ENCODE results near the gene TBATA.

Gene TBATA

DNA sequence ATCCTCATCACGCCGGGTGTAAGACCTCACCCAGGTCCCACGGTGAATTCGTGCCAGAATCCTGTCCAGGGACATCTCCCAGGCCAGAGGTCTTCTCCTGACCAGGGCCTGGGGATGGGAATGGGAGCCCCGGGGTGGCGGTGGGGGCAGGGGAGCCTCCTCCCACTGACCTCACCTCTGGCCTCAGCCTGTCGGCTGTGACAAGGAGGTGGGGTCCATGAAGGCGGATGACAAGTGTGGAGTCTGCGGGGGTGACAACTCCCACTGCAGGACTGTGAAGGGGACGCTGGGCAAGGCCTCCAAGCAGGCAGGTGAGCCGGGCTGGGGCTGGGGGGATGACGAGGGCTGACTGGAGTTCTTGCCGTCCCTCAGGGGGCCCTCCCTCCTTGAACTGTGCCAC lies 41.3 kb downstream of the TBATA start:
- no peak for DNase-seq (ENCODE audit: low spot score)

DNA sequence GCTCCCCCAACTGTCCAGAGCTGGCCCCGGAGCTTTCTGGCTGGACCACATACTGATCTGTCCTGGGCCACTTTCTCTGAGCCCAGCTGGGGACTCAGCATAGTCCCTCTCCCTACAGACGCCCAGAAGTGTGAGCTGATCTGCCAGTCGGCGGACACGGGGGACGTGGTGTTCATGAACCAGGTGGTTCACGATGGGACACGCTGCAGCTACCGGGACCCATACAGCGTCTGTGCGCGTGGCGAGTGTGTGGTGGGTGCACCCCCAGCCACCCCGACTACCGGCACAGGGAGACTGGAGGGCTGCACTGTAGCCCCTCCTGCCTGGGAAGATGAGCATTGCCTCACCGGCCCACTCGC lies 41.8 kb downstream of the TBATA start:
- DNase-seq (ENCODE audit: low spot score), result no peak

DNA sequence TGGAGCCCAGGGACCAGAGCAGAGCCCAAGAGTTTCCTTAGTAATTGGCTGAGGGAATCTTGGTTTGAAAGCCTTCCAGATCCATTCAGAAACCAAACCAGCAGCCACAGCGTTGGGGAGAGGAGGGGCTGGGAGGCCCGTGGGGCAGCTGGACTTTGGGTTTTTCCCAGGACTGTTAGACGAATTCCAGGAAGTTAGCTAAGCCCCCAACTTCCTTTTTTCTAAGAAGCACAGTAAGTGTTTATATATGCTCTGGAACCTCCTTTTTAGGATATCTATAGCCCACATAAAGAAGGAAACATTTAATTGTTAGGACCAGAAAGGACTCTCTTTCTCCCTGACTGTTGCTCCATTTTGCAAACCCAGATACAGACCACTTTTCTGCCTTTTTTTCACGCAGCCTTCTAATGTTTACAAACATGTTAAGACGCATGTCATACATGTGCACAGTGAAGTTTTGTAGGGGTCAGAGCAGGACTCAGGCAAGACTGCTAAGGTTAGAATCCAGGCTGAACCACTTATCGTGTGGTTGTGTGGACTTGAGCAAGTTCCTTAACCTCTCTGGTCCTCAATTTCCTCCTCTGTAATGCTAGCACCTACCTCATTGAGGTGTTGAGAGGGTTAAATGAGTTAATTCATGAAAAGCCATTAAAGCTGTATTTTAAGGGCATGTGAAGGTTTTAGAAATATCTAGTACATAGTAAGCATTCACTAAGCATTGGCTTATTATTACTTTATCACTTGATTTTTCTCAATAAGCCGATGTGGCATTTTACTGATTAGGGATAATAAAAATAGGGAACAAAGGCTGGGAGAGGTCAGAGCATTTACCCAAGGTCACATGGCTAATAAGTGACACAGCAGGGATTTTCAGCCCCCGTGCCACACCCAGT lies 42.4 kb downstream of the TBATA start:
- DNase-seq (ENCODE audit: low spot score), result peak; percentile 76

DNA sequence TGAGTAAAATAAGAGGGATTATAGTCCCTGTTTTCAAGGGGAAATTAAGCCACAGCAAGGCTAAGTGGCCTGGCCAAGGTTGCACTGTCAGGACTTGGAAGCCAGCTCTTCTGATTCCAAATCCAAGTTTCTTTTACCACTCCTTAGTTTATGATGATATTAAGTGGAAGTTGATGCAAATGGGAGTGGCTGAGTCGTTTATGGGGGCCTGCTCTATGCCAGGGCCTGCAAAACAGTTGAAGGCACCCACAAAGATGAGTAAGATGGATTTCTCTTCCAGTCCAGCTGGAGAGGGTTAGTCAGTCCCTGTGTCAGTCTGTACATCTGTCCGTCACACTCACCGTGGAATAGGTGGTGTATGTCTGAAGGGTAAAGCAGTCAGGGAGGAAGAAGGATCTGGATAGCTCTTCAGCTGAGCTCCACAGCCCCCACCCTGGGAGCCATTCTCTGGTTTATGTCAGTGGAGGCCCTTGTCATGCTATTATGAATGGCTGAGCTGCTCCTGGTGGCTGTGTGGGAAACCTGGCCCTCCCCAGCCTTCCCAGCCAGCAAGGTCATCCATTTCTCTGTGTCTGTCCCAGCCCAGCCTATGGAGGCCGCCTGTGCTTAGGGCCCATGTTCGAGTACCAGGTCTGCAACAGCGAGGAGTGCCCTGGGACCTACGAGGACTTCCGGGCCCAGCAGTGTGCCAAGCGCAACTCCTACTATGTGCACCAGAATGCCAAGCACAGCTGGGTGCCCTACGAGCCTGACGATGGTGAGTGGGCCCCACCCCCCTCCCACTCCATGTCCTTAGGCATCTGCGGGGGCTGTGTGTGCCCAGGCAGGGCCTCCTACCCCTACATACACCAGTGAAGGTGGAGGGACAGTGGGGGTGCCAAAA lies 44.5 kb downstream of the TBATA start:
- no peak for DNase-seq (ENCODE audit: low spot score)

DNA sequence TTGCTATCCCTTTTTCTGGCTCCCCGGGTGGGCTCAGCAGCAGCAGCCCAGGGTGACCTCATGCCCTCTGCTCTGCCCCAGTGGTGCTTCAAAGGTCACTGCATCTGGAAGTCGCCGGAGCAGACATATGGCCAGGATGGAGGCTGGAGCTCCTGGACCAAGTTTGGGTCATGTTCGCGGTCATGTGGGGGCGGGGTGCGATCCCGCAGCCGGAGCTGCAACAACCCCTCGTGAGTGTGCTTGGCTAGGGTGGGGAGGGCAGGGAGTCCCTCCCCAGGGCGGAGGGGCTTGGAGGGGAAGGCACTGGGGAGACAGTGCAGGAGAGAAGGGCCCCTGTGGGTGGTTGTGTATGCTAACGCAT lies 46.4 kb downstream of the TBATA start:
- no peak for DNase-seq (ENCODE audit: low spot score)

DNA sequence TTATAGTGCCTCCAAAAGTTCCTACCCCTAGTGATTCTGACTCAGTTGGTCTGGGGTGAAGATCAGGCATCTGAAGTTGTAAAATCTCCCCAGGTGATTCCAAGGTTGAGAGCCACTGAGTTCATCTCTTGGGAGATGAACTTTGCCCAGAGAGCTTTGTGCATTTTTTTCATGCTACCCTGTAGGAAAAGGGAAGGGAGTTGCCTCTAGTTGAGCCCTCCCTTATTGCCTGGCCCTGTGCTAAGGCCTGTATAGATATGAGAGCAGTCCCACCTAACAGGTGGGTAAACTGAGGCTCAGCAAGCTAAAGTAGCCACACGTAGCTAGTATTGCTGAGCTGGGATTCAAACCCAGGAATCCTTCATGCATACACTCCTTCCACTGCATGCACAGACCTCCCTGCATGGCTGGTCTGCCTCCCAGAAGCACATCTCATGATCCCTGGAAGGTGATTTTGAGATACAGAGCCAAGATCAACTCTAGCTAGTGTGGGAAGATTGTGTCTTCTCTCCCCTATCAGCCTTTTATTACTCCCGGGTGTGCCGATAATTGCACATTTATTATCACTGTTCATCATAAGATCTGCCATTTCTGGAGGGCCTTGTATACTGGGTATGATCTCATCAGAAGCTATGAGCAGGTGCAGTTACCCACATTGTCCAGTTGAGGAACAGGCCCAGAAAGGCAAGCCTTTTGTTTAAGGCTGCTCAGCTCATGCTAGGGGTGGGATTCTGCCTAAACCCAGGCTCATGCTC lies 47.0 kb downstream of the TBATA start:
- DNase-seq (ENCODE audit: low spot score), result peak; percentile 27

DNA sequence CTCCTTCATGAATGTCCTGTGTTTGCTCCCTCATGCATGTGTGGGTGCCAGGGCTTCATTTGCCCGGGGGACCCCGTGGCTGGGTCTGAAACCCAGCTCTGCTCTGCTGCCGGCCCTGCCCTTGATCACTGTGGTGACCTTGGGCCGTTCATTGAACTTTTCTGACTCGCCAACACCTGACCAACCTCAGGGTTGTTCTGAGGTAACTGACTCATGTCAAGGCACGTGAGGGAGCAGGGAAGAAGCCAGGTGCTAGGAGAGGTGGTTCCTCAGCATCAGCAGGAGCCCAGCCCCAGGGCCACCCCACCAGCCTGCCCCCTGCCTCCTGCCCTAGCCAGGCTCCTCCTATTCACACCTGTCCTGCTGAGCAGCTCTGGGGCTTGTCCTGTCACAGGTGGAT lies 47.9 kb downstream of the TBATA start:
- no peak for DNase-seq (ENCODE audit: low spot score)

DNA sequence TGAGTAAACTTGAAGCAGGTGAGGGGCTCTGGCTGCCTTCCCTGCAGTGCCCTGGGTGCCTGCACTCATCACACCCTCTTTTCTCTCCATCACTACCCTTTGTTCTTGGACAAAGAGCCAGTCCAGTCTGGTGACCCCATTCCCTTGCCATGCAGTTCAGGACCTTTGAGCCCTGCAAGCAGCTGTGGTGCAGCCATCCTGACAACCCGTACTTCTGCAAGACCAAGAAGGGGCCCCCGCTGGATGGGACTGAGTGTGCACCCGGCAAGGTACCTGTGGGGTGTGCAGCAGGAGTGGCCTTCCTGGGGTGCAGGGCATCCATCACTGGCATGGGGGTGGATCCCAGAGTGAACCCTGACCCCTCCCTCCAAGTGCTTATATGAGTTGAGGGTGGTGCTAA lies 48.7 kb downstream of the TBATA start:
- no peak for DNase-seq (ENCODE audit: low spot score)

DNA sequence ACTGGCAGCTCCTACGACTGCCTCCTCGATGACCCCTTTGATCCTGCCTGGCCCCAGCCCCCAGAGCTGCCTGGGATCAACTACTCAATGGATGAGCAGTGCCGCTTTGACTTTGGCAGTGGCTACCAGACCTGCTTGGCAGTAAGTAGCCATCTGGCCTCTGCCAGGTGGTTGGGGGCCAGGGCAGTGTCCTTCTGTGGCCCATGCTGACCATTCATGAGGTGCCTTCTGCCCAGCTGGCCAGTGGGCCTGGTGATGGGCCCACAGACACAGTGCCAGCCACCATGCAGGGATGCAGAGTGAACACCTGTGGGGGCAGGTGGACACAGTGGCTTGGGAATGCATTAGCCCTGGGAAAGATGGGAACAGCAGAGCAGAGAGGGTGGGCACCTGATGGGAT lies 50.0 kb downstream of the TBATA start:
- DNase-seq (ENCODE audit: low spot score), result no peak

DNA sequence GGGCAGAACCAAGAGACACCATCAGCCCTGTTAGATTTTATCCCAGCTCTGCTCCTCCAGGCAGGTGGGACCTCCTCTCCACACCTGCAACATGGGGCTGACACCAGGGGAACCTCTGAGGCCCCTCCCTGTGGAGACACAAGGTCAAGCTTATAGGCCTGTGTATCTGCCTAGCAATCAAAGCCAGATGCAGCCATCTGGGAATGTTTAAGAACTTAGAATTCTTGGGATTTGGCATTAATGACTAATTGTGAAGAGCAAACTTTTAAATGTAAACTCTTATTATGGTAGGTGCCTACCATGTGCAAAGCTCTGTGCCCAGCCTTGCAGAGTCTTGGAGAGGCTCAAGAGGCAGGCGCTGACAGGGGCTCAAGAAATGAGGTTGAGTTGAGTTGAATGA lies 52.1 kb downstream of the TBATA start:
- DNase-seq (ENCODE audit: low spot score), result no peak

DNA sequence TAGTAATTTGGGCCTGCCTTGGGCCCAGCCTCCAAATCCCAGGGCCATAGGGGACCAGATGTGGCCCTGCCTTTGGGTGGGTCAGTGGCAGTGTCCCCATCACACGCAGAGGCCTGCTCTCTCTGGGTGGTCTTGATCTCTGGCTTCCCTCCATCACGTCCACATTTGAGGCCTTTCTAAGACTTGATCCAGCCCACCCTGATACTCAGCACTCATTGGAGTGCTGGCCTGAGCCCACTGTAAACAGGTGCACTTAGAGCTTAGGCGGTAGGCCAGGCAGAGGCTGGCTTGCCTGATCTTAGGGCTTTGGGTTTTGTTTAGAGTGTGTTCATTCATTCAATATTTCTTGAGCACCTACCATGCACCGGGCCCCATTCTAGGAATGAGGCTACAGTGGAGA lies 52.6 kb downstream of the TBATA start:
- no peak for DNase-seq (ENCODE audit: low spot score)

DNA sequence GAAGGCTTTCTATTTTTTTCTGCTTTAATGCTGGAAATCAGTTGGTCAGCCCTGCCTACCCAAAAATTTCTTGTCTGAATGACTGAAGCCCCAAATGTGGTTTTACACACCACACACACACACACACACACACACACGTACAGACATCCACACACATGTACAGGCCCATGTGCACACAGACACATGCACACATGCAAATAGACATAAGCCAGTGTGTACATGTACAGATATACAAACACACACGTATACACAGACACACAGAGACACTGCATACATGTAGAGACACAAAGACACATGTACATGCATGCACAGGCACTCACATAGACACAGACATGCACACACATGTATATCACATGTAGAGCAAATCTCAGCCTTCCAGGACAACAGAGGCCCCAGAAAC lies 54.2 kb downstream of the TBATA start:
- DNase-seq (ENCODE audit: low spot score), result no peak

DNA sequence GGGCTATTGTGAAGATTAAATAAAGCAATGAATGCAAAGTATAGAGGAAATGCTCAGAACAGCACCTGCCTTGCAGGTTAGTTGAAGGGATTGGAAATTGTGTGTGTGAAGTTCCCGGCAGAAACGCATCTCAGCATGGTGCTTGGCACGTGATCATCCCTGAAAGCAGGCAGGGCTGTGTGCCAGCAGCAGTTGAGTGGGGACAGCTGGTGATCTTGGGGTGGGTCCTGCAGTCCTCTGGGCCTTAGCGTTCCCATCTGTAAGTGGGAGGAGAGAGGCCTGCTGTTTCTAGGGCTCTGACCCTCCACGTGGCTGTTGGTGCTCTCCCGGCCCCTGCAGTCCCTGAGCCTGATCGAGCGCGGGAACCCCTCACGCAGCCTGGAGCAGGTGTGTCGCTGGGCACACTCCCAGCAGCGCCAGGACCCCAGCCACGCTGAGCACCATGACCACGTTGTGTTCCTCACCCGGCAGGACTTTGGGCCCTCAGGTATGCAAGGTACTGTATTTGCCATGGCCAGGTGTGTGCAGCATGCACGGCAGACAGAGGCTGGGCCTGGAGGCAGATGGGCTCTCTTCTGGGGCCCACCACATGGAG lies 55.3 kb downstream of the TBATA start:
- DNase-seq (ENCODE audit: low spot score), result no peak

DNA sequence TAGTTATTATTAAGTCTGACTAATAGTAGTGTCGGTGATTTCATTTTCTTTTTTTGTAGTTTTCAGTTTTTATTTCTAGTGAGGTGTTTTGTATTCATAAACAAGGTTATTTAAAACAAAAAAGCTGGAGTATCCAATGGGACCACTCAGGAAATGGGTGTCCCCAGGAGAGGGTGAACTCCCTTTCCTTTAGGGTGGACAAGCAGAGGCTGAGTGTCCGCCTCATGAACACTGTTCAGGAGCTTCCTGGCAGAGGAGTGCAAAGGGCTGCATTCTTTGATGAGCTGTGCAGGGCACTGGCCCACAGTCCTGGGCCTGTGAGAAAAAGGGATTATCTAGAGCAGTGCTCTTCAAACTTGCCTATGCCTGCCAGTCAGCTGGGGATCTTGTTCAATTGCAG lies 56.8 kb downstream of the TBATA start:
- no peak for DNase-seq (ENCODE audit: low spot score)

DNA sequence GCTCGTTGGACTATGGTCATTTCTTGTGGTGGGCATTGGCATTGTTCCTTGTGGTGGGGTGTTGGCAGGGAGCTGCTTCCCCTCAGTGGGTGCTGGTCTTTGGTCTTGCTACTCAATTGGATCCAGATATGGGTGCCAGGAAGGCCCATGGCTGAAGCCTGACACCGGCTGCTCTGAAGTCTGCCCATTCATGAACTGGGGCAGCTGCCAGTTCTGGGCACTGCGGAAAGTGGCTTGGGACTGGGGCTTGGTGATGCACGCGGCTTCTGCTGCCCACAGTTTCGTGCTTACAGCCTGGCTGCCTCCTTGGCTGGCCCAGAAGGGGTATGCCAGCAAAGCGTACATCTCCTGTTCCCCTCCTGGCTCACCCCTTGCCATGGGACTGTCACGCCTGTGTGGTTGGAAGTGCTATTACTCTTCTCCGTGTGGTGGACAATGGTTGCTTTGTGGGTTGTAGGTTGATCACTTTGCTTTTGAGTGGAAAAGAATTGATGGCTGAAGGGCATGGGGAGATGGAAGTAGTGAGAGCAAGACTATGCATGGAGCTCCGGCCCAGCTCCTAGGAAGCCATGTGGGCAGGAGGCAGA lies 58.2 kb downstream of the TBATA start:
- DNase-seq (ENCODE audit: low spot score), result no peak

DNA sequence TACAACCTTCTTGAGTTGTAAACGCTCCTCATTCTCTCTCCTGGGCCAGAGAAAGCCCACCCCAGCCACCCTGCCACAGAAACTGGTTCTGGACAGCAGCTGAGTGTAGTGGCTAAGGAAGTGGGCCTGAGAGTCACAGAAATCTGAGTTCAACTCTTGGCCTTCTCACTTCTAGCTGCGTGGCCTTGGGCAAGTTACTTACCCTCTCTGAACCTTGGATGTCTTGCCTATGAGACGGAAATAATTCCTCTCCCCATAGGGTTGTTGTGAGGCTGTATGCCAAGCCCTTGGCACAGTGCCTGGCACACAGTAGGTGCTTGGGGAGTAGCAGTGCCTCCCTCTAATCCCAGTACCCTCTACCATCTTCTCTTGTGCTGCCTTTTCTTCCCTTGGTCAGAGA lies 61.4 kb downstream of the TBATA start:
- DNase-seq (ENCODE audit: low spot score), result no peak

DNA sequence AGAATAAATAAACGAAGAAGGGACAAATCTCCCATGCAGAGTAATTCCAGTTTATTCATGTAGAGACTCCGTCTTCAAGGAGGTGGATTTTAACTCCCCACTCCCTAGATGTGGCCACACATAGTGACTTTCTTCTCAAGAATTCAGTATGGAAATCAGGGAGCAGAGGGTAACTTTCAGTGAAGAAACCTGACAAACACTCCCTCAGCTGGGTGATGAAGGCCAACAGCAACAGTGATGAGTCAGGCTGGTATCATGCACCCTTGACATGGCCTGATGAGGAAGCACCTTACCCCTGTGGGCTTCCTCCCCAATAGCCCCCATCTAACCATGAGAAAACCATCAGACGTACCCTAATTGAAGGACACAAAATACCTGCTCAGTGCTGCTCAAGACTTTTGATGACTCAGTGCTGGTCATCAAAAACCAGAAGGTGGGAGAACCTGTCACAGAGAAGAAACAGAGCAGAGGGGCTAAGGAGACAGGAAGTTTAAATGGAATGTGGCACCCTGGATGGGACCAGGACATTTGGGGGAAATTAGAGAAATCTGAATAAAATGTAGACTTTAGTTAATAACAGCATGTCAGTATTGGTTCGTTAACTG lies 62.3 kb downstream of the TBATA start:
- DNase-seq (ENCODE audit: low spot score), result peak; percentile 76
